Left renal cortex interstitium (tissue), 4 donors: ENCODE results near the gene NUPR1. TPM values are rescaled to one million over a fixed set of nuclear protein-coding genes. Genes with fewer than 3 reads are reported as not detected.

ENCODE experiments used
- polyA plus RNA-seq, 4 donors: library from polyadenylated mRNA; unstranded; fragments of 120-200 nt; gene quantifications; one replicate each; pipeline ENCODE4 v1.2.1, GENCODE V29; 2013; ENCODE audit not compliant: insufficient read length in 4 of 4

Gene NUPR1
- polyA plus RNA-seq, 4 donors = 7.9 to 15.9 (median 13.4) TPM

Other genes with a start within 250 kb of the NUPR1 start
- gene SBK1, start 246.4 kb downstream of the NUPR1 start, polyA plus RNA-seq = 10 to 100 TPM; 13.4 to 27.3 (median 20.2) TPM
- gene NPIPB6, start 175.5 kb downstream of the NUPR1 start, polyA plus RNA-seq = 1 to 10 TPM in 3 of 4 donors, under 1 TPM in 1; 0.99 to 2.7 (median 1.6) TPM
- gene EIF3CL, start 135.1 kb downstream of the NUPR1 start, polyA plus RNA-seq = 100 to 1,000 TPM in 2 of 4 donors, 10 to 100 TPM in 2; 59.4 to 148 (median 111) TPM
- gene NPIPB7, start 66.6 kb downstream of the NUPR1 start, polyA plus RNA-seq = under 1 TPM in 2 of 4 donors, not detected in 2; 0.32 to 0.49 TPM
- gene CLN3, start 46.9 kb downstream of the NUPR1 start, polyA plus RNA-seq = 10 to 100 TPM; 29.4 to 41.3 (median 33.8) TPM
- 1 to 10 TPM in 1 of 4 donors, under 1 TPM in 3; 0.45 to 1.1 (median 0.68) TPM for gene APOBR, start 44.3 kb downstream of the NUPR1 start, polyA plus RNA-seq
- not detected for gene IL27, start 32.1 kb downstream of the NUPR1 start, polyA plus RNA-seq
- gene SGF29, start 14.9 kb upstream of the NUPR1 start, polyA plus RNA-seq = 10 to 100 TPM; 20.5 to 24.5 (median 22.0) TPM
- gene SULT1A2, start 58.1 kb upstream of the NUPR1 start, polyA plus RNA-seq = 1 to 10 TPM; 1.3 to 2.7 (median 1.8) TPM
- 10 to 100 TPM; 21.4 to 28.6 (median 26.4) TPM for gene SULT1A1, start 71.1 kb upstream of the NUPR1 start, polyA plus RNA-seq
- 1 to 10 TPM in 2 of 4 donors, under 1 TPM in 1, not detected in 1; 0.65 to 3.8 (median 1.1) TPM for gene NPIPB8, start 99.1 kb upstream of the NUPR1 start, polyA plus RNA-seq
- 100 to 1,000 TPM; 417 to 684 (median 546) TPM for gene EIF3C, start 172.5 kb upstream of the NUPR1 start, polyA plus RNA-seq
- gene NPIPB9, start 212.8 kb upstream of the NUPR1 start, polyA plus RNA-seq = 1 to 10 TPM; 1.3 to 3.6 (median 2.3) TPM